H1 (cell line): ENCODE measurements around the gene OR13J1. TPM values are rescaled to one million over a fixed set of nuclear protein-coding genes. Genes with fewer than 3 reads are reported as not detected.

ENCODE experiments used
- CTCF ChIA-PET: fragments of 300-600 bp; sonication (Branson Sonifier 250); formaldehyde crosslinking; loops from one replicate; lab custom pipeline; 2021; ENCODE audit not compliant: partially characterized antibody; lab: Charles Lee
- POLR2A ChIA-PET: fragments of 300-600 bp; sonication (Branson Sonifier 250); formaldehyde crosslinking; loops from one replicate; lab custom pipeline; 2021; ENCODE audit warnings: inconsistent platforms; ENCODE audit not compliant: partially characterized antibody; lab: Charles Lee
- DNase-seq, 2 experiments: peaks; one replicate each; pipeline versions ENCODE4 v3.0.0 to v3.0.0-alpha.2; 2010 to 2022; ENCODE audit warnings: low spot score in 2 of 2, low read depth in 1 of 2, mixed read lengths in 1 of 2
- FAIRE-seq: peaks from 2 replicates; lab custom pipeline; 2011; peaks lifted over from hg19 to GRCh38; lab: Jason Lieb, UNC
- H2AFZ ChIP-seq: 2 replicates; pipeline ENCODE4 v1.8.1; 2012; ENCODE audit warnings: low read length, inconsistent platforms
- H2AK5ac ChIP-seq: 2 replicates; pipeline ENCODE4 v1.6.1; 2013; ENCODE audit warnings: low read depth, low read length
- H2BK120ac ChIP-seq: replicated peaks from 2 replicates; pipeline ENCODE3; 2013; ENCODE audit warnings: low read depth, low read length, inconsistent platforms
- H2BK12ac ChIP-seq: 2 replicates; pipeline ENCODE4 v1.6.1; 2013; ENCODE audit warnings: low read depth, low read length
- H2BK15ac ChIP-seq: 2 replicates; pipeline ENCODE4 v1.6.1; 2013; ENCODE audit warnings: low read length
- H2BK20ac ChIP-seq: 2 replicates; pipeline ENCODE4 v1.6.1; 2013; ENCODE audit warnings: low read length
- H2BK5ac ChIP-seq: 2 replicates; pipeline ENCODE4 v1.6.1; 2013; ENCODE audit warnings: low read depth, low read length
- H3K14ac ChIP-seq: 2 replicates; pipeline ENCODE4 v1.6.1; 2013; ENCODE audit warnings: inconsistent platforms; ENCODE audit not compliant: insufficient read length
- H3K18ac ChIP-seq: 2 replicates; pipeline ENCODE4 v1.6.1; 2013; ENCODE audit warnings: low read length; ENCODE audit errors: extremely low read depth
- H3K23ac ChIP-seq: 2 replicates; pipeline ENCODE4 v1.6.1; 2013; ENCODE audit warnings: inconsistent platforms; ENCODE audit not compliant: insufficient read length
- H3K23me2 ChIP-seq: 2 replicates; pipeline ENCODE4 v1.6.1; 2013; ENCODE audit warnings: low read depth, low read length
- H3K27ac ChIP-seq: 2 replicates; pipeline ENCODE4 v1.6.1; 2011; ENCODE audit warnings: low read depth, low read length, inconsistent platforms
- H3K27me3 ChIP-seq, 4 experiments: replicated peaks in 1 of 4; 1 replicate in 1 of 4; 2 replicates in 3 of 4; pipeline versions ENCODE4 v1.6.1 to v1.8.1; 2011 to 2013; ENCODE audit warnings: low read length in 3 of 4, mild to moderate bottlenecking in 3 of 4, inconsistent platforms in 2 of 4, mixed read lengths in 2 of 4, moderate library complexity in 1 of 4; ENCODE audit not compliant: control insufficient read depth in 3 of 4, insufficient read depth in 3 of 4; ENCODE audit errors: extremely low read depth in 1 of 4
- H3K36me3 ChIP-seq, 4 experiments: 2 replicates each; pipeline versions ENCODE4 v1.6.1 to v1.8.1; 2011 to 2013; ENCODE audit warnings: mild to moderate bottlenecking in 4 of 4, low read length in 3 of 4, moderate library complexity in 2 of 4, control low read depth in 1 of 4, inconsistent platforms in 1 of 4; ENCODE audit not compliant: insufficient read depth in 4 of 4, control insufficient read depth in 2 of 4
- H3K4ac ChIP-seq: replicated peaks from 2 replicates; pipeline ENCODE3; 2013; ENCODE audit warnings: low read length, low read depth, mixed read lengths, inconsistent platforms; ENCODE audit not compliant: insufficient read length
- H3K4me1 ChIP-seq, 4 experiments: replicated peaks in 1 of 4; 1 replicate in 1 of 4; 2 replicates in 3 of 4; pipeline versions ENCODE4 v1.6.1 to v1.8.1; 2011 to 2013; ENCODE audit warnings: low read length in 3 of 4, inconsistent platforms in 2 of 4, mixed read lengths in 1 of 4; ENCODE audit not compliant: insufficient read depth in 4 of 4, control insufficient read depth in 3 of 4
- H3K4me2 ChIP-seq, 2 experiments: 2 replicates each; pipeline versions ENCODE4 v1.6.1 to v1.8.1; 2011 to 2013; ENCODE audit warnings: low read depth in 2 of 2, low read length in 2 of 2, control low read depth in 1 of 2, inconsistent platforms in 1 of 2, mild to moderate bottlenecking in 1 of 2; ENCODE audit not compliant: insufficient read depth in 1 of 2
- H3K4me3 ChIP-seq, 4 experiments: fragments of 200-600, 300-600 bp in 1 of 4; sonication (generic), shearing (Covaris generic), sonication (Bioruptor Twin) in 1 of 4; 2 replicates each; pipeline versions ENCODE4 v1.5.1 to v1.8.1; 2011 to 2016; ENCODE audit warnings: low read length in 4 of 4, low read depth in 3 of 4, control low read depth in 2 of 4, inconsistent platforms in 2 of 4, mild to moderate bottlenecking in 2 of 4, mixed read lengths in 1 of 4, moderate library complexity in 1 of 4; ENCODE audit not compliant: insufficient read depth in 2 of 4; ENCODE audit errors: extremely low read depth in 1 of 4
- H3K56ac ChIP-seq: replicated peaks from 2 replicates; pipeline ENCODE3; 2013; ENCODE audit warnings: low read depth, mild to moderate bottlenecking, mixed read lengths, low read length, inconsistent platforms; ENCODE audit not compliant: insufficient read length
- H3K79me1 ChIP-seq: 2 replicates; pipeline ENCODE4 v1.6.1; 2013; ENCODE audit warnings: low read depth, low read length, control low read depth
- H3K79me2 ChIP-seq, 2 experiments: 2 replicates each; pipeline versions ENCODE4 v1.6.1 to v1.8.1; 2012 to 2013; ENCODE audit warnings: low read length in 2 of 2, mild to moderate bottlenecking in 2 of 2, inconsistent platforms in 1 of 2; ENCODE audit not compliant: insufficient read depth in 2 of 2, control insufficient read depth in 1 of 2
- H3K9ac ChIP-seq, 4 experiments: replicated peaks in 1 of 4; 1 replicate in 1 of 4; 2 replicates in 3 of 4; pipeline versions ENCODE4 v1.6.1 to v1.8.1; 2011 to 2013; ENCODE audit warnings: low read depth in 3 of 4, low read length in 3 of 4, control low read depth in 2 of 4, mild to moderate bottlenecking in 2 of 4, moderate library complexity in 2 of 4, inconsistent platforms in 1 of 4; ENCODE audit errors: extremely low read depth in 1 of 4
- H3K9me3 ChIP-seq, 2 experiments: 2 replicates each; pipeline versions ENCODE4 v1.6.1 to v1.8.1; 2012 to 2013; ENCODE audit warnings: mild to moderate bottlenecking in 2 of 2, moderate library complexity in 2 of 2, control low read depth in 1 of 2, inconsistent platforms in 1 of 2, low read depth in 1 of 2, low read length in 1 of 2, mixed read lengths in 1 of 2; ENCODE audit not compliant: insufficient read depth in 2 of 2
- H4K20me1 ChIP-seq, 2 experiments: replicated peaks in 1 of 2; 2 replicates each; pipeline versions ENCODE3 to v1.8.1; 2011 to 2013; ENCODE audit warnings: inconsistent platforms in 2 of 2, low read length in 2 of 2, mild to moderate bottlenecking in 1 of 2; ENCODE audit not compliant: insufficient read depth in 2 of 2, control insufficient read depth in 1 of 2
- H4K5ac ChIP-seq: 2 replicates; pipeline ENCODE4 v1.6.1; 2013; ENCODE audit warnings: low read length, low read depth, mixed read lengths, inconsistent platforms; ENCODE audit not compliant: insufficient read length
- H4K8ac ChIP-seq: 2 replicates; pipeline ENCODE4 v1.8.0; 2013; ENCODE audit warnings: mild to moderate bottlenecking, moderate library complexity, low read length, inconsistent platforms; ENCODE audit not compliant: insufficient read depth; ENCODE audit errors: extremely low read depth
- H4K91ac ChIP-seq: replicated peaks from 2 replicates; pipeline ENCODE3; 2013; ENCODE audit warnings: low read length, mixed read lengths, inconsistent platforms; ENCODE audit not compliant: insufficient read length
- CEBPB ChIP-seq: IDR thresholded peaks from 2 replicates; pipeline ENCODE4 v1.6.1; 2012; ENCODE audit warnings: low read depth, low read length
- CHD1 ChIP-seq: IDR thresholded peaks from 2 replicates; pipeline ENCODE4 v1.6.1; 2012; ENCODE audit warnings: low read depth, low read length, improper control_type of control experiment
- EGR1 ChIP-seq: IDR thresholded peaks from 2 replicates; pipeline ENCODE4 v1.6.1; 2011; ENCODE audit warnings: low read depth, low read length, borderline replicate concordance
- EP300 ChIP-seq, 2 experiments: IDR thresholded peaks; 1 replicate in 1 of 2; 2 replicates in 1 of 2; pipeline ENCODE4 v1.6.1; 2011 to 2012; ENCODE audit warnings: low read depth in 2 of 2, low read length in 2 of 2, mild to moderate bottlenecking in 2 of 2, borderline replicate concordance in 1 of 2, inconsistent platforms in 1 of 2, moderate library complexity in 1 of 2
- NANOG ChIP-seq: IDR thresholded peaks from 2 replicates; pipeline ENCODE4 v1.6.1; 2011; ENCODE audit warnings: low read length, low read depth, mild to moderate bottlenecking, inconsistent platforms; ENCODE audit not compliant: insufficient read depth, poor library complexity, severe bottlenecking
- RAD21 ChIP-seq, 2 experiments: IDR thresholded peaks in 1 of 2; conservative IDR thresholded peaks in 1 of 2; 2 replicates each; pipeline ENCODE4 v1.6.1; 2011; ENCODE audit warnings: low read depth in 2 of 2, low read length in 2 of 2, improper control_type of control experiment in 1 of 2, inconsistent platforms in 1 of 2, mild to moderate bottlenecking in 1 of 2, moderate library complexity in 1 of 2
- RBBP5 ChIP-seq: IDR thresholded peaks from 2 replicates; pipeline ENCODE4 v1.7.1; 2012; ENCODE audit warnings: low read depth, mild to moderate bottlenecking, inconsistent platforms, low read length, moderate library complexity, borderline replicate concordance
- SIRT6 ChIP-seq: IDR thresholded peaks from one replicate; pipeline ENCODE4 v1.7.1; 2012; ENCODE audit warnings: low read length, inconsistent platforms
- SP1 ChIP-seq: IDR thresholded peaks from 2 replicates; pipeline ENCODE4 v1.6.1; 2011; ENCODE audit warnings: low read depth, low read length
- polyA plus RNA-seq, 7 experiments: library from polyadenylated mRNA; depleted of rRNA in 3 of 7; stranded (reverse) in 5 of 7; unstranded in 2 of 7; fragments of >200 nt in 5 of 7; fragments of 200-250 nt in 2 of 7; gene quantifications; 1 replicate in 5 of 7; 2 replicates in 1 of 7; 4 replicates in 1 of 7; pipeline versions ENCODE4 v1.2.1 to v1.2.3, GENCODE V29; 2011 to 2013; ENCODE audit warnings: missing spikeins in 2 of 7, mixed read lengths in 2 of 7
- total RNA-seq: library from RNA; stranded (reverse); fragmentation: NEBNext Ultra II Directional; extraction: Animal tissue kit (Norgen Biotek cat#: 25700); gene quantifications from 2 replicates; pipeline ENCODE4 v1.2.1, GENCODE V29; 2021
- TF ChIP-seq, protein P1 (sequence below), 3 experiments: IDR thresholded peaks; 1 replicate in 2 of 3; 2 replicates in 1 of 3; pipeline versions ENCODE4 v1.5.1 to v1.6.1; 2011; ENCODE audit warnings: low read length in 3 of 3, mild to moderate bottlenecking in 3 of 3, inconsistent platforms in 2 of 3, low read depth in 1 of 3, moderate library complexity in 1 of 3; ENCODE audit not compliant: insufficient read depth in 1 of 3; ENCODE audit errors: control extremely low read depth in 1 of 3

OR13J1 gene
- total and polyA plus RNA-seq, 2 of the 8 experiments (the other 6 are each of a cell fraction or from before 2014, with no cell fraction given) = not detected

DNA sequence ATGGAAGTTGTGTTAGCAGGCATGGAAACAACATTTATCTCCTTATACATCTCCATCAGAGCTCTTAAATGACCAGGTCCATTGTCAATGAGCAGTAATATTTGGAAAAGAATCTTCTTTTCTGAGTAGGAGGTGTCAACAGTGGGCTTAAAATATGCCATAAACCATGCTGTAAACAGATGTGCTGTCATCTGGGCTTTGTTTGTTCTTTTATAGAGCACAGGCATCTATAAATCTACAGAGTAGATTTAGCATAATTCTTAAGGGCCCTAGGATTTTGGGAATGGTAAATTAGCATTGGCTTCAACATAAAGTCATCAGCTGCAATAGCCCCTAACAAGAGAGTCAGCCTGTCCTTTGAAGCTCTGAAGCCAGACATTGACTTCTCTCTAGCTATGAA, 28.1 kb upstream of the OR13J1 start:
- FAIRE-seq = no peak
- CTCF ChIA-PET = interaction anchor here (0.9 to 2.2 kb wide), 8 partner anchors 9 to 108 kb away, joined by 3 to 7 read pairs (median 4); no protein-coding TSS in a partner anchor
- POLR2A ChIA-PET = interaction anchor here (0.7 kb wide), 1 partner anchor 12 kb away, joined by 3 read pairs; no protein-coding TSS in a partner anchor

More for the DNA sequence above, 28.1 kb upstream of the OR13J1 start:
- Histone ChIP-seq H2BK5ac (no peak overlapping the region), H2BK120ac (no peak overlapping the region), H3K27me3 (no peaks in the 10 kb centered on the region), H2BK12ac (no peak overlapping the region), H4K5ac (no peak overlapping the region), H3K4me2 (no peak overlapping the region), H2AK5ac (no peak overlapping the region), H3K36me3 (no peaks in the 10 kb centered on the region), H3K79me2 (no peaks in the 10 kb centered on the region), H3K9me3 (no peaks in the 10 kb centered on the region), H3K27ac (no peak overlapping the region), H3K79me1 (no peaks in the 10 kb centered on the region), H3K56ac (no peak overlapping the region), H4K8ac (no peak overlapping the region), H3K23me2 (no peaks in the 10 kb centered on the region), H3K4ac (no peak overlapping the region), H3K9ac (no peak overlapping the region)
- DNase-seq = no peak
- TF ChIP-seq EGR1 (no peak), CEBPB (no peak), EP300 (IDR thresholded peaks at IDR 0.05; ENCODE audit: borderline replicate concordance in 1 of 2, low read depth in 2 of 2, low read length in 2 of 2) (no peak), NANOG (no peak), SP1 (no peak), RBBP5 (no peak), CHD1 (no peak), SIRT6 (no peak), RAD21 (IDR thresholded peaks at IDR 0.05 in 1 of 2, conservative IDR thresholded peaks at IDR 0.05 in 1 of 2; ENCODE audit: low read depth in 2 of 2, low read length in 2 of 2) (no peak)
- TF ChIP-seq, protein P1, sequence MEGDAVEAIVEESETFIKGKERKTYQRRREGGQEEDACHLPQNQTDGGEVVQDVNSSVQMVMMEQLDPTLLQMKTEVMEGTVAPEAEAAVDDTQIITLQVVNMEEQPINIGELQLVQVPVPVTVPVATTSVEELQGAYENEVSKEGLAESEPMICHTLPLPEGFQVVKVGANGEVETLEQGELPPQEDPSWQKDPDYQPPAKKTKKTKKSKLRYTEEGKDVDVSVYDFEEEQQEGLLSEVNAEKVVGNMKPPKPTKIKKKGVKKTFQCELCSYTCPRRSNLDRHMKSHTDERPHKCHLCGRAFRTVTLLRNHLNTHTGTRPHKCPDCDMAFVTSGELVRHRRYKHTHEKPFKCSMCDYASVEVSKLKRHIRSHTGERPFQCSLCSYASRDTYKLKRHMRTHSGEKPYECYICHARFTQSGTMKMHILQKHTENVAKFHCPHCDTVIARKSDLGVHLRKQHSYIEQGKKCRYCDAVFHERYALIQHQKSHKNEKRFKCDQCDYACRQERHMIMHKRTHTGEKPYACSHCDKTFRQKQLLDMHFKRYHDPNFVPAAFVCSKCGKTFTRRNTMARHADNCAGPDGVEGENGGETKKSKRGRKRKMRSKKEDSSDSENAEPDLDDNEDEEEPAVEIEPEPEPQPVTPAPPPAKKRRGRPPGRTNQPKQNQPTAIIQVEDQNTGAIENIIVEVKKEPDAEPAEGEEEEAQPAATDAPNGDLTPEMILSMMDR (IDR thresholded peaks at IDR 0.05; ENCODE audit: control extremely low read depth in 1 of 3, insufficient read depth in 1 of 3, low read depth in 1 of 3, low read length in 3 of 3) = no peak
- TF ChIP-seq, all 59 proteins: peak for 0
- H2BK20ac ChIP-seq = no peak overlapping the region
- H4K91ac ChIP-seq = no peak overlapping the region
- no peak overlapping the region for H3K4me3 ChIP-seq
- H4K20me1 ChIP-seq = no peaks in the 10 kb centered on the region
- no peak overlapping the region for H3K14ac ChIP-seq
- no peak overlapping the region for H2AFZ ChIP-seq
- no peaks in the 10 kb centered on the region for H3K4me1 ChIP-seq
- no peak overlapping the region for H3K18ac ChIP-seq
- no peak overlapping the region for H2BK15ac ChIP-seq
- no peak overlapping the region for H3K23ac ChIP-seq
